Mesenchymal stem cell (in vitro differentiated cells and primary cell): ENCODE data around the gene ALG2.
A peak's percentile ranks its signal among the peaks of the same experiment; 100 is the strongest.

ENCODE experiments used
- DNase-seq: peaks from one replicate; pipeline ENCODE4 v3.0.0-alpha.2; 2013
- H2AFZ ChIP-seq: one replicate; pipeline ENCODE4 v1.6.1; 2013; ENCODE audit warnings: low read depth, mild to moderate bottlenecking, control low read depth, inconsistent platforms, low read length, moderate library complexity
- H2AK5ac ChIP-seq: 2 replicates; pipeline ENCODE4 v1.6.1; 2013; ENCODE audit warnings: low read length, moderate library complexity, mild to moderate bottlenecking, inconsistent platforms; ENCODE audit not compliant: severe bottlenecking
- H2BK120ac ChIP-seq: one replicate; pipeline ENCODE4 v1.6.1; 2013; ENCODE audit warnings: low read depth, mild to moderate bottlenecking, inconsistent platforms, low read length, moderate library complexity
- H2BK12ac ChIP-seq, 2 experiments: one replicate each; pipeline ENCODE4 v1.6.1; 2013; ENCODE audit warnings: inconsistent platforms in 2 of 2, low read length in 2 of 2, mild to moderate bottlenecking in 2 of 2, moderate library complexity in 2 of 2, control low read depth in 1 of 2
- H2BK15ac ChIP-seq: one replicate; pipeline ENCODE4 v1.6.1; 2013; ENCODE audit warnings: mild to moderate bottlenecking, low read depth, inconsistent platforms; ENCODE audit not compliant: poor library complexity, severe bottlenecking
- H2BK5ac ChIP-seq: 2 replicates; pipeline ENCODE4 v1.6.1; 2013; ENCODE audit warnings: low read depth, mild to moderate bottlenecking, low read length, control low read depth, inconsistent platforms; ENCODE audit not compliant: poor library complexity, severe bottlenecking
- H3K14ac ChIP-seq, 2 experiments: one replicate each; pipeline ENCODE4 v1.6.1; 2013; ENCODE audit warnings: inconsistent platforms in 2 of 2, low read length in 2 of 2, control low read depth in 1 of 2, mild to moderate bottlenecking in 1 of 2, moderate library complexity in 1 of 2
- H3K18ac ChIP-seq, 2 experiments: one replicate each; pipeline ENCODE4 v1.6.1; 2013; ENCODE audit warnings: inconsistent platforms in 2 of 2, low read length in 2 of 2, control low read depth in 1 of 2, low read depth in 1 of 2, mild to moderate bottlenecking in 1 of 2
- H3K23ac ChIP-seq, 2 experiments: one replicate each; pipeline ENCODE4 v1.6.1; 2013; ENCODE audit warnings: inconsistent platforms in 2 of 2, low read length in 2 of 2, mild to moderate bottlenecking in 2 of 2, moderate library complexity in 2 of 2, control low read depth in 1 of 2
- H3K27ac ChIP-seq: 2 replicates; pipeline ENCODE4 v1.5.1; 2013; ENCODE audit warnings: mild to moderate bottlenecking, moderate library complexity, low read length, control low read depth, inconsistent platforms; ENCODE audit not compliant: poor library complexity, severe bottlenecking
- H3K27me3 ChIP-seq, 2 experiments: 2 replicates each; pipeline versions ENCODE4 v1.6.1 to v1.7.0; 2013; ENCODE audit warnings: low read length in 2 of 2, mild to moderate bottlenecking in 2 of 2, moderate library complexity in 2 of 2, control low read depth in 1 of 2, inconsistent platforms in 1 of 2; ENCODE audit not compliant: control insufficient read depth in 1 of 2, insufficient read depth in 1 of 2
- H3K36me3 ChIP-seq, 2 experiments: 2 replicates each; pipeline versions ENCODE4 v1.6.1 to v1.7.0; 2013; ENCODE audit warnings: low read length in 2 of 2, control low read depth in 1 of 2, inconsistent platforms in 1 of 2, low read depth in 1 of 2, mild to moderate bottlenecking in 1 of 2; ENCODE audit not compliant: insufficient read depth in 2 of 2, control insufficient read depth in 1 of 2
- H3K4ac ChIP-seq, 2 experiments: one replicate each; pipeline ENCODE4 v1.6.1; 2013; ENCODE audit warnings: inconsistent platforms in 2 of 2, low read length in 2 of 2, mild to moderate bottlenecking in 2 of 2, moderate library complexity in 2 of 2, control low read depth in 1 of 2, low read depth in 1 of 2
- H3K4me1 ChIP-seq: 2 replicates; pipeline ENCODE4 v1.6.1; 2013; ENCODE audit warnings: low read depth, low read length, control low read depth; ENCODE audit not compliant: control insufficient read depth, insufficient read depth
- H3K4me2 ChIP-seq: 2 replicates; pipeline ENCODE4 v1.6.1; 2013; ENCODE audit warnings: low read length, mild to moderate bottlenecking, inconsistent platforms; ENCODE audit not compliant: poor library complexity, severe bottlenecking
- H3K4me3 ChIP-seq, 2 experiments: 2 replicates each; pipeline versions ENCODE4 v1.5.1 to v1.7.0; 2013; ENCODE audit warnings: low read length in 2 of 2, mild to moderate bottlenecking in 2 of 2, control low read depth in 1 of 2, low read depth in 1 of 2; ENCODE audit not compliant: insufficient read depth in 1 of 2
- H3K79me1 ChIP-seq: replicated peaks from 2 replicates; pipeline ENCODE4 v1.6.1; 2013; ENCODE audit warnings: mild to moderate bottlenecking, control low read depth, low read length, inconsistent platforms; ENCODE audit not compliant: poor library complexity, severe bottlenecking
- H3K9ac ChIP-seq: 2 replicates; pipeline ENCODE4 v1.7.0; 2013; ENCODE audit warnings: mild to moderate bottlenecking, low read length, moderate library complexity
- H3K9me3 ChIP-seq: 2 replicates; pipeline ENCODE4 v1.7.0; 2013; ENCODE audit warnings: mild to moderate bottlenecking, low read length; ENCODE audit not compliant: control insufficient read depth
- H4K8ac ChIP-seq: one replicate; pipeline ENCODE4 v1.6.1; 2013; ENCODE audit warnings: inconsistent platforms, mild to moderate bottlenecking, low read length, moderate library complexity
- H4K91ac ChIP-seq: one replicate; pipeline ENCODE4 v1.6.1; 2013; ENCODE audit warnings: mild to moderate bottlenecking, low read length, inconsistent platforms
- WGBS: methylation state at CpG from one replicate; pipeline ENCODE4 v1.1.7; 2013; ENCODE audit warnings: mixed read lengths; 5-methylcytosine and 5-hydroxymethylcytosine counted together

Gene ALG2

DNA sequence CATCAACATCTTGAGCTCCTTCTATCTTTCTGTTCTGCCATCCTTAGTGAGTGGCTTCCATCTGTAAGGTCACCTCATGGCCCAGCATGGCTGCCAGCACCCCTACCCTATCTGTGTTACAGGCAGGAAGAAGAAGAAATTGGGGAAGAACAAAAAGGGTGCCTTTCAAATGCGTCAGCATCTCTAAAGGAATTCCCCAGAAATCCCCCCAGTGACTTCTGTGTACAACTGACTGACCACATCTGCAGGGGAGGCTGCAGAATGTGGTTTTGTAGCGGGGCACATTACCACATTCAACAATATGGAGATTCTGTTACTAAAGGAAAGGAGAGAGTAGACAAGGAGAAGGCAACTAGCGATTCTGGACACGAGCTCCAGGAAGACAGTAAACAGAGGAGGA, 40.1 kb downstream of the ALG2 start:
- H2BK12ac ChIP-seq = no peak overlapping the region
- H2BK120ac ChIP-seq = no peak overlapping the region
- WGBS = 75% methylated on average over 2 of the region's 4 CpGs
- no peaks in the 10 kb centered on the region for H3K36me3 ChIP-seq
- no peak overlapping the region for H3K9ac ChIP-seq
- no peak overlapping the region for H4K8ac ChIP-seq
- H4K91ac ChIP-seq = no peak overlapping the region
- H3K18ac ChIP-seq = no peak overlapping the region
- no peak overlapping the region for H2AFZ ChIP-seq
- no peak overlapping the region for H3K4me2 ChIP-seq
- H3K4ac ChIP-seq = no peak overlapping the region
- peak; percentile 44 for DNase-seq
- no peak overlapping the region for H3K14ac ChIP-seq
- H2AK5ac ChIP-seq = no peak overlapping the region
- no peak overlapping the region for H2BK15ac ChIP-seq
- no peaks in the 10 kb centered on the region for H3K9me3 ChIP-seq
- H3K4me1 ChIP-seq = peaks cover 13% of the 10 kb centered on the region
- peaks cover 0 to 16% of the 10 kb centered on the region in 2 experiments for H3K27me3 ChIP-seq
- H3K4me3 ChIP-seq = no peak overlapping the region
- no peak overlapping the region for H2BK5ac ChIP-seq
- no peaks in the 10 kb centered on the region for H3K79me1 ChIP-seq
- peak overlapping the region; percentile 22 for H3K27ac ChIP-seq
- no peak overlapping the region for H3K23ac ChIP-seq

DNA sequence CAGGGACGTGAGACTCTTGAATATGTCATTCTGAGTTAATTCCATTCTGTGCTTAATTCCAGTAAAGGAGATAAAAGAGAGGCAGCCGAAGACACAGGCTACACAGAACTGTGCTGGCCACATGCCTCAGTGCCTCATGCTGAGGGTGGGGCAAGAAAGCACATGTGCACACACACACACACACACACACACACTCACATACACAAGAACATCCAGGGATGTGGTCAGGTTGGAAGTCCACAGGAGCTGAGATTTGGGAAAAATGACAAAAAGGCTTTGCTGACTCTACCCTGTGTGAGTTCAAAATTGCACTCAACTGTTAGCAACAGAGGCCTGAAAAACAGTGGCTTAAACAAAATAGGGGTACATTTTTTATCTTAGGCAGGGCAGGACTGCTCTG, 40.5 kb downstream of the ALG2 start:
- Histone ChIP-seq H3K23ac (no peak overlapping the region), H4K8ac (no peak overlapping the region), H2BK5ac (no peak overlapping the region), H3K36me3 (no peaks in the 10 kb centered on the region), H4K91ac (no peak overlapping the region), H3K4me2 (no peak overlapping the region), H3K18ac (no peak overlapping the region), H2BK12ac (no peak overlapping the region), H3K4me3 (no peak overlapping the region), H2BK120ac (no peak overlapping the region), H3K79me1 (no peaks in the 10 kb centered on the region), H3K9me3 (no peaks in the 10 kb centered on the region), H3K27ac (no peak overlapping the region), H3K4me1 (peaks cover 13% of the 10 kb centered on the region), H3K4ac (no peak overlapping the region), H2AK5ac (no peak overlapping the region), H3K27me3 (peaks cover 0 to 16% of the 10 kb centered on the region in 2 experiments), H2AFZ (no peak overlapping the region), H3K14ac (no peak overlapping the region), H3K9ac (no peak overlapping the region), H2BK15ac (no peak overlapping the region)
- DNase-seq = no peak
- 85% methylated on average over 1 of the region's 2 CpGs for WGBS

DNA sequence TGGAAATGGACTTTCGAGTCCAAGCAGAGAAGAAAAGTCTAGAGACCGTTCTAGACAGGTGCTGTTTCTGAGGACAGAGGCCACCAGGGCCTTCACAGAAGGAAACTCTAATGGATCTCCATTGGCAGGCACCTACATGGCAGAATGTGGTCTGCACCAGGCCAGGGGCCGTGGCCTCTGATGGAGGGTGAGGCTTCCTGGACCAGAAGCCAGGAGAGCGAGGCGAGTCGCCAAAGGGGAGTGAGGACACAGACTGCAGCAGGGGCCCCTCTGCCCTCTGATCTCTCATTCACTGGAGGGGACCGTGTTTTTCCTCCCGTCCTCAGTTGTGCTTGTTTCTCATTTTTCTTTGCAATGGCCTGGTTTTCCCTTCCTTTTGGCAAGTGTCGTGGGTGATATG, 41.1 kb downstream of the ALG2 start:
- Histone ChIP-seq H3K36me3 (no peaks in the 10 kb centered on the region), H3K9me3 (no peaks in the 10 kb centered on the region), H3K79me1 (no peaks in the 10 kb centered on the region), H4K8ac (no peak overlapping the region), H2BK12ac (no peak overlapping the region), H2AFZ (no peak overlapping the region), H3K4me3 (no peak overlapping the region), H2BK15ac (no peak overlapping the region), H3K4me1 (peaks cover 13% of the 10 kb centered on the region), H2BK5ac (no peak overlapping the region), H3K14ac (no peak overlapping the region), H4K91ac (no peak overlapping the region), H3K9ac (no peak overlapping the region), H3K4me2 (no peak overlapping the region), H3K18ac (no peak overlapping the region), H3K27ac (no peak overlapping the region), H2BK120ac (no peak overlapping the region), H3K27me3 (peaks cover 0 to 16% of the 10 kb centered on the region in 2 experiments), H3K23ac (no peak overlapping the region), H3K4ac (no peak overlapping the region), H2AK5ac (no peak overlapping the region)
- no peak for DNase-seq
- 93% methylated on average over 8 of the region's 9 CpGs for WGBS

- H2BK15ac ChIP-seq = no peak overlapping the region
- no peak overlapping the region for H3K18ac ChIP-seq
- no peak overlapping the region for H2BK120ac ChIP-seq
- no peak overlapping the region for H2AFZ ChIP-seq
- no peak overlapping the region for H3K27ac ChIP-seq
- H3K27me3 ChIP-seq = peaks cover 0 to 16% of the 10 kb centered on the region in 2 experiments
- no peak for DNase-seq
- no peak overlapping the region for H2AK5ac ChIP-seq
- no CpG with 5 or more reads among the region's 1 CpG for WGBS
- H2BK5ac ChIP-seq = no peak overlapping the region
- no peak overlapping the region for H3K14ac ChIP-seq
- no peaks in the 10 kb centered on the region for H3K79me1 ChIP-seq
- no peak overlapping the region for H3K4ac ChIP-seq
- H3K4me3 ChIP-seq = no peak overlapping the region
- no peak overlapping the region for H4K8ac ChIP-seq
- H3K4me2 ChIP-seq = no peak overlapping the region
- H2BK12ac ChIP-seq = no peak overlapping the region
- H3K9me3 ChIP-seq = no peaks in the 10 kb centered on the region
- H3K36me3 ChIP-seq = no peaks in the 10 kb centered on the region
- H3K23ac ChIP-seq = no peak overlapping the region
- no peak overlapping the region for H3K9ac ChIP-seq
- no peak overlapping the region for H4K91ac ChIP-seq
- peaks cover 14% of the 10 kb centered on the region for H3K4me1 ChIP-seq
These were observed 41.5 kb downstream of the ALG2 start for GRCh38 chr9:99180199-99180598.
